Body of pancreas (tissue), 4 donors: Measurements from ENCODE around the gene FNTB. TPM values are rescaled to one million over a fixed set of nuclear protein-coding genes. Genes with fewer than 3 reads are reported as not detected.

ENCODE experiments used
- ATAC-seq: fragments of 150-250 bp; one replicate; pipeline ENCODE4 v1.9.1; 2016
- DNase-seq, 4 donors: peaks; one replicate each; pipeline ENCODE4 v3.0.0-alpha.2; 2019
- H3K27ac ChIP-seq, 4 donors: fragments of 200-600 bp; sonication (generic); 1 replicate in 3 of 4; 2 replicates in 1 of 4; pipeline versions ENCODE4 v1.5.1 to v1.6.1; 2016 to 2019; ENCODE audit warnings: mild to moderate bottlenecking in 1 of 4, mixed read lengths in 1 of 4, moderate library complexity in 1 of 4
- H3K27me3 ChIP-seq, 2 donors: fragments of 200-600 bp; sonication (generic); one replicate each; pipeline ENCODE4 v1.6.0; 2016; ENCODE audit warnings: mild to moderate bottlenecking in 1 of 2
- H3K36me3 ChIP-seq, 2 donors: fragments of 200-600 bp; sonication (generic); replicated peaks in 1 of 2; 2 replicates each; pipeline ENCODE4 v1.5.1; 2016; ENCODE audit warnings: low read depth in 2 of 2; ENCODE audit not compliant: insufficient read depth in 1 of 2
- H3K4me1 ChIP-seq: fragments of 200-600 bp; sonication (generic); one replicate; pipeline ENCODE4 v1.6.0; 2016
- H3K4me3 ChIP-seq, 2 donors: fragments of 200-600 bp; sonication (generic); 1 replicate in 1 of 2; 2 replicates in 1 of 2; pipeline ENCODE4 v1.5.1; 2016 to 2019
- H3K9me3 ChIP-seq, 3 donors: fragments of 200-600 bp; sonication (generic); 1 replicate in 2 of 3; 2 replicates in 1 of 3; pipeline ENCODE4 v1.5.1; 2016
- CTCF ChIP-seq, 7 experiments: fragments of 450-650 bp in 4 of 7; fragments of 200-600 bp in 3 of 7; sonication (generic) in 3 of 7; IDR thresholded peaks; one replicate each; pipeline ENCODE4 v1.5.1; 2016 to 2019; ENCODE audit warnings: antibody characterized with exemption in 7 of 7
- POLR2A ChIP-seq, 3 donors: fragments of 450-650 bp; IDR thresholded peaks; one replicate each; pipeline ENCODE4 v1.6.1; 2016; ENCODE audit warnings: antibody characterized with exemption in 3 of 3, mild to moderate bottlenecking in 2 of 3
- WGBS, 2 donors: methylation state at CpG; one replicate each; pipeline ENCODE4 v1.1.5; 2017; 5-methylcytosine and 5-hydroxymethylcytosine counted together
- intact Hi-C: fragments of 100-400 bp; cut with DNase I; formaldehyde crosslinking; loops from one replicate; pipeline ENCODE4 v1.15.1; 2023
- total RNA-seq, 2 donors: library from RNA; depleted of rRNA; stranded (reverse); fragments of >200 nt; gene quantifications; one replicate each; pipeline ENCODE4 v1.1.0, GENCODE V29; 2016

The FNTB gene
- total RNA-seq, 2 donors from 2014 or later = 6.7 to 8.6 TPM

DNA sequence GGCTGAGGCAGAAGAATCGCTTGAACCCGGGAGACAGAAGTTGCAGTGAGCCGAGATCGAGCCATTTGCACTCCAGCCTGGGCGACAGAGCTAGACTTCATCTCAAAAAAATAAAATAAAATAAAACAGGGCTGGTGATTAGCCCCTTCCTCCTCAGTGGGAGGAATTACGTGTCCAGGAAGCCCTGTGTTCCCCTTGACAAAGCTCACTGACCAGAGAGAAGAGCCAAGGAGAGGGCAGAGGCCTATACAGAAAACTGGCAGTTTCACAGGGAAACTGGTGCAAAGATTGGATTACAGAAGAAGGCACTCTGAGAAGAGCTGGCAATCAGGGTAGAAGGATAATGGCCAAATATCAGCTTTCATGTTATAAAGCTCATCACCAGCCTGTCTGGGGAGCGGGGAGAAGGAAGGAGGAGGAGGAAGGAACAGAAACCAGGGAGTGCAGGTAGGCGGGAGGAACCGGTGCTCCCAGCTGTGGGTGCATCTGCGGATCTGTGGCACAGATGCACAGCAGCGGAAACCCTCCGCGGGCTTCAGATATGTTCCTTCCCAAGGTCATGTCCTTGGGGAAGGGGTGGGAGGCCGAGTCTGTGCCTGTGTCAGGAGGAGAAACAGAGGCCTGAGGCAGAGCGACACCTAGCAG, 21.2 kb upstream of the FNTB start:
- Histone ChIP-seq H3K9me3 (no peaks in the 10 kb centered on the region), H3K36me3 (no peaks in the 10 kb centered on the region), H3K4me1 (peaks cover 8% of the 10 kb centered on the region), H3K4me3 (no peak overlapping the region), H3K27me3 (no peaks in the 10 kb centered on the region), H3K27ac (no peak overlapping the region)
- no peak for ATAC-seq
- intact Hi-C loops = no loop called here
- TF ChIP-seq POLR2A (IDR thresholded peaks at IDR 0.05) (no peak), CTCF (IDR thresholded peaks at IDR 0.05) (no peak)
- no peak for DNase-seq
- WGBS, 2 donors = 78 to 81% methylated on average over 15 of the region's 15 CpGs

- TF ChIP-seq POLR2A (IDR thresholded peaks at IDR 0.05) (no peak), CTCF (IDR thresholded peaks at IDR 0.05) (no peak)
- 60 to 97% methylated on average over 2 of the region's 2 CpGs for WGBS, 2 donors
- DNase-seq = no peak
- Histone ChIP-seq H3K4me1 (peaks cover 11% of the 10 kb centered on the region), H3K9me3 (no peaks in the 10 kb centered on the region), H3K36me3 (no peaks in the 10 kb centered on the region), H3K4me3 (no peak overlapping the region), H3K27ac (no peak overlapping the region), H3K27me3 (no peaks in the 10 kb centered on the region)
- intact Hi-C loops = no loop called here
- no peak for ATAC-seq
These were observed 19.7 kb upstream of the FNTB start for GRCh38 chr14:64966976-64967375.

DNA sequence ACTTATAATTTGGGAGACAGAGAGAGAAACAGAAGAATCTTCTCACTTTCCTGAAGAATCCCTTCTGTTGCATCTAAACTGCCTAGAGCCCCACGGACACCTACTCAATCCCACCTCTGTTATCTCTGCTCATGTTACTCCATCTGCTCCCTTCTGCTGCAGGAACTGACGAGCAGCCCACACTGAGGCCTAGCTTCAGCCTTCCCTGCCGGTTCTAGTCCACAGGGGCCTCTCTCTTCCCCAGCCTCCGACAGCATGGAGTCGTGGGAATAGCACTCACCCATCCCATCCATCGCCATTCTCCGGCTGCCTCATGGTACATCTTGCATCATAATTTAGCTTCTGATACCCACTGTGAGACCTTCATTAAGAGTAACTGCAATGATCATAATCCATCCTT, 18.5 kb upstream of the FNTB start:
- Histone ChIP-seq H3K36me3 (no peaks in the 10 kb centered on the region), H3K27ac (no peak overlapping the region), H3K4me3 (no peak overlapping the region), H3K4me1 (peaks cover 17% of the 10 kb centered on the region), H3K27me3 (no peaks in the 10 kb centered on the region), H3K9me3 (no peaks in the 10 kb centered on the region)
- ATAC-seq (no peak), DNase-seq (no peak)
- WGBS, 2 donors = 91 to 92% methylated on average over 7 of the region's 7 CpGs
- intact Hi-C loops = no loop called here
- no peak for TF ChIP-seq POLR2A (IDR thresholded peaks at IDR 0.05)
- TF ChIP-seq CTCF (IDR thresholded peaks at IDR 0.05) = no peak

DNA sequence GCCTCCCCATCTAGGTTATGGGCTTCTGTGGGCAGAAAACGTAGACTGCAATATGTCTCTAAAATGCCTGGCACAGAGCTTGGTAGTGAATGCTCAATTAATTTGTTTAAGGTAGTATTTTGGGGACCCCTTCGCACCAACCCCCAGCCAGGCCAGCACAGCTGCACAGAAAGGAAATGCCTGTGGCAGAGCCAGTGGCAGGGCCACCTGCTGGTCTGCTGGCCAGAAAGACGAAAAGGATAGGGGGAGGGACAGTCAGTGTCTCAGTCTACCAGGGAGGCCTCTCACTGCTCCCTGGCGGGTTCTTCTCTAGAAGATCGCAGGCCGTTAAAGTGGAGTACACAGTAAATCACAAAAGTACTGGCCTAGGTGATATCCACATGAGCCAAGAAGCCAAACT, 18.0 kb upstream of the FNTB start:
- H3K9me3 ChIP-seq = no peaks in the 10 kb centered on the region
- no peaks in the 10 kb centered on the region for H3K36me3 ChIP-seq
- 82 to 86% methylated on average over 6 of the region's 6 CpGs for WGBS, 2 donors
- ATAC-seq (no peak), DNase-seq (no peak)
- no peaks in the 10 kb centered on the region for H3K27me3 ChIP-seq
- H3K4me1 ChIP-seq = peaks cover 17% of the 10 kb centered on the region
- TF ChIP-seq CTCF (IDR thresholded peaks at IDR 0.05) (no peak), POLR2A (IDR thresholded peaks at IDR 0.05) (no peak)
- H3K4me3 ChIP-seq = no peak overlapping the region
- intact Hi-C loops = no loop called here
- H3K27ac ChIP-seq = no peak overlapping the region

DNA sequence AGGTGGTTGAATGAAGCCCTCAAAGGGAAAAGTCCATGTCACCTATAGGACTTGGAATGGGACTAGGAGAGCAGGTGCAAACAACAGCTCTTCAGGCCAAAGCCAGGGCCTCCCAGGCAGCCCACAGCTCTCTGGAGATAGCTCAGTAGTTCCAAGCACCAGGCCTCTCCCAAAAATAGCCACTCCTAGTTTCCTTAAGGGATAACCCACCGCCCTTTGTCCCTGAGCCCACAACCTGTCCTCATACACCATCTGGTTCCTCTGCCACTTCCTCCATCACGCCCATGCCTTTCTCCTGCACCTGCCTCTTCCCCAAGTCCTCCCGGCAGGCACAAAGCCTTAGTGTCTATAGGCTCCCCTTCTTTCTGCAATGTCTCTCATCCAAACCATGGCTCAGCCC, 16.7 kb upstream of the FNTB start:
- no peak overlapping the region for H3K4me3 ChIP-seq
- H3K36me3 ChIP-seq = no peaks in the 10 kb centered on the region
- no peaks in the 10 kb centered on the region for H3K9me3 ChIP-seq
- H3K4me1 ChIP-seq = peaks cover 17% of the 10 kb centered on the region
- H3K27me3 ChIP-seq = no peaks in the 10 kb centered on the region
- H3K27ac ChIP-seq = no peak overlapping the region
- ATAC-seq (no peak), DNase-seq (no peak)
- intact Hi-C loops = loop anchor here (10.0 kb wide), 1 partner anchor 145 kb away; no protein-coding TSS in a partner anchor
- WGBS, 2 donors = 76 to 87% methylated on average over 3 of the region's 3 CpGs
- TF ChIP-seq CTCF (IDR thresholded peaks at IDR 0.05) (no peak), POLR2A (IDR thresholded peaks at IDR 0.05) (no peak)
